Measurements from ENCODE around the gene CHADL.

CHADL gene

GRCh38 chr22:41256254-41257253 lies 15.8 kb upstream of the CHADL start:
- DNase-seq (ENCODE audit: low read depth, low spot score), result peak; percentile 63

GRCh38 chr22:41254230-41254629 lies 13.5 kb upstream of the CHADL start:
- DNase-seq (ENCODE audit: low read depth, low spot score), result no peak

DNA sequence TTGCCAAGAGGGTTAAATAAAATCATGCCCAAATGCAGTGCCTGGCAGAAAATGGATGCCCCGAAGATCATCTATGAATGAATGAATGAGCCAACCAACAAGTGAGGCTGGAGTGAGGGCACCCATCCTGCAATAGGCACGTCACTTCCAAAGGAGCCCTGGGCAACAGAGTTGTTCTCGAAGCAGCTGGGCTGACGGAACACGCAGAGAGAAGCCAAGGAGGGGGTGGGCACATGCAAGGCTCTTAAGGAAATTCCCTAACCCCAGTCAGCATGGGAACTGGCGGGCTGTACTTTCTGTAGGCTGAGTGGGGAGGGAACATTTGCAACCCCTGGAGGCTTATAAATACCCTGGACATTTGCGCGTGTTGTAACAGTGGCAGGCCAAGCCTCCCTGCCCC lies 11.6 kb upstream of the CHADL start:
- DNase-seq (ENCODE audit: low read depth, low spot score), result no peak

DNA sequence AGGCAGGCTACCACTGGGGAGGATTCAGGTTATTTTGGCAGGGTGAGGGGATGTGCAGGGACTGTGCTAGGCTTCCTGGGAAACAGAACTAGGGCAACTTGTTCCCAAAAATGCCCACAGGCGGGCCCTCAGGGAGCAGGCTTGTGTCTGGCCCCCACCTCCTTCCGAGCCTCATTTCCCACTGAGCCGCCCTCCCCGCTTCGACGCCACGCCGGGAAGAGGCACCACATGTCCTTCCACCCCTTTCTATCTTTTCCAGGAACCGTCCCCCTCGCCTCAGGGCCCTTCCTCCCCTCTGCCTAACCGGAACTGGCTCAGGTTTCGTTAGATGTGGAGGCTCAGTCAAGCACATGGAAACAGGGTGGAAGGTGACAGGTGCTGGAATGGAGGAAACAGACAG lies 9.4 kb upstream of the CHADL start:
- DNase-seq (ENCODE audit: low read depth, low spot score), result no peak

DNA sequence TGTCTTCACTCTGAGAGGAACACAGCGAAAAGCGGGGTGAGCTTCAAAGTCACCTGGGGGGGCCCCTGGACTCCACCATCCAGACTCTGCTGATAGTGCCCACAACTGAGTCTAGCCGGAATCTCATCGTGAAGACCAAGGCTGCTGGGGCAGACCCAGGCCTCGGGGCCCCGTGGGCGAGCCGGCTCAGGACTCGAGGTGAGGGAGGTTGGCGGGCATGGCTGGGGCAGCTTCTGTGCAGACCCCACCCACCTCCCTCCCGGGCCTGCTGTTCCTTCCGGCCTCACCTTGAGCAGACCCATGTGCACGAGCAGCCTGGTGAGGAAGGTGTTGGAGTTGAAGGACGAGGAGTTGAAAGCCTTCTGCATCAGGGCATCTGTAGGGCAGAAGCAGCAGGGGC lies 8.7 kb upstream of the CHADL start:
- DNase-seq (ENCODE audit: low read depth, low spot score), result no peak

DNA sequence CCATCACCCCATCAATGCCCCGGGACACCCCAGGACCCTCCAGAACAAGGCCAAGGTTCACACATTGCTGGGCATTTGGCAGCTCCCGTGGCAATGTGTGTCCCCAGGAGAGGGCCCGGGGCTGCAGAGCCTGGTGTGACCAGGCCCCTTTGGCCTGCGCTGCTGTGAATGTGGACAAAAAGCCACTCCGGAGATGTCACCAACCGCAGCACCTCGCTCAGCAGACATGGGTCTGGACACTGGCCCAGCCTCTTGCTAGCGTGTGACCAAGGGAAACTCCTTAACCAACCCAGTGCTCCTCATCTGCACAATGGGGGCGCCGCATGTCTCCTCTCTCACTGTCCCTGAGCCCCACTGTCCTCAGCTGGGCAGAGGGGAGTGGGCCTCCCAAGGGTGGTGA lies 8.0 kb upstream of the CHADL start:
- no peak for DNase-seq (ENCODE audit: low read depth, low spot score)

GRCh38 chr22:41248314-41248713 lies 7.6 kb upstream of the CHADL start:
- DNase-seq (ENCODE audit: low read depth, low spot score), result no peak

DNA sequence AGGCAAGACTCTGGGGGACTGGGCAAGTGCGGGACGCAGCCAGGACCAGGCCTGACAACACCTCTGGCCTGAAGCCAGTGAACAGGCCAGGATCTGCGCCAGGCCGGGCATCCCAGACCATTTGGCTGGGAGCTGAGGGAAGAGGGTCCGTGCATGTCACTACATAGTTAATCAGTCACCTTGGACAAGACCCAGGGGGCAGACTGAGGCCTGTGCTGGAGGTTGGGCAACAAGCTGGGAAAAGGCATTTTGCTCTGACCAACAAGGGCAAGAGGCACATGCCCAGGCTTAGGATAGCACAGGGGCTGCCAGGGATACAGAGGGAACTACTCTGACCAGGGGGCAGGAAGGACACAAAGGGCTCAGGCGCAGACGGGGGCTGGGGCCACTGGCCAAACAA lies 7.0 kb upstream of the CHADL start:
- DNase-seq (ENCODE audit: low read depth, low spot score), result no peak

DNA sequence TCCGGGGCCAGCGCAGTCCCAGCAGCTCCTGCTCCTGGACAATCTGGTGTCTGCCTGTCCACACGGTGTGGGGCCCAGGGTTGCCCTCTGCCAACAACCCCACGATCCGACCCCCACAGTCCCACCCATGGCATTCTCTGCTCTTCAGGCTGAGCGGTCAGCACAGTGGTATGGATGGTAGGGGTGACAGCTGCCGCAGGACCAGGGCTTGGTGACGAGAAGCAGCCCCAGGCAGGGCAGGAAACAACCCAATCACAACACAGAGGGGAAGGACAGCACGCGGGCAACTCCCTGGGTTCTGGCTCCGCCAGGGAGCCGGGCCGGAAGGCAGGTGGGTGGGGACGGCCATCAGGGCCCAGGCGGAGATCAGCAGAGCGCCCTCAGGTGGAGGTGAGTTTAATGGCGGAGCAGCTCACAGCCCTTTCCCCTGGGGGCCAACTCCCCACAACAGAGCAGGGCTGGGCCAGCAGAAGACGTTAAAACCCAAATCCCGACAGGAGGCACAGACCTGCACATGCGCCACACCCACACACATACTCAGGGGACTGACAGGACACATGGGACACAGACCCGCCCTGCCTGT lies 5.3 kb upstream of the CHADL start:
- no peak for DNase-seq (ENCODE audit: low read depth, low spot score)

GRCh38 chr22:41243361-41243760 lies 2.6 kb upstream of the CHADL start:
- no peak for DNase-seq (ENCODE audit: low read depth, low spot score)

DNA sequence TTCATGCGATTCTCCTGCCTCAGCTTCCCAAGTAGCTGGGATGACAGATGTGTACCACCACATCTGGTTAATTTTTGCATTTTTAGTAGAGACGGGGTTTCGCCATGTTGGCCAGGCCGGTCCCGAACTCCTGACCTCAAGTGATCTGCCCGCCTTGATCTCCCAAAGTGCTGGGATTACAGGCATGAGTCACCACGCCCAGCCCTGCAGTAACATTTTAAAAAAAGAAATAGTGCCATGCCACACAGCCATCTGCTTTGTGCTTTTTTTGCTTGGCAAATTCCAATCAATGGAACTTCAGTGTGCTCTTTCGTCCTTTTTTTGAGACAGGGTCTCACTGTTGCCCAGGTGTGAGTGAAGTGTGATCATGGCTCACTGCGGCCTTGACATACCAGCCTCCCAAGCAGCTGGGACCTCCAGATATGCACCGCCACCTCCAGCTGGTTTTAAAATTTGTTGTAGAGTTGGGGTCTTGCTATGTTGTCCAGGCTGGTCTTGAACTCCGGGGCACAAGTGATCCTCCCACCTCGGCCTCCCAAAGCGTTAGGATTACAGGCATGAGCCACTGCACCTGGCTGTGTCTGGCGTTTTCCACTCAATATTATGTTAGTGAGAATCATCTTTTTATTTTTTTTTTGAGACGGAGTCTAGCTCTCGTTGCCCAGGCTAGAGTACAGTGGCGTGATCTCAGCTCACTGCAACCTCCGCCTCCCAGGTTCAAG lies 1.8 kb upstream of the CHADL start:
- DNase-seq (ENCODE audit: low read depth, low spot score), result no peak

DNA sequence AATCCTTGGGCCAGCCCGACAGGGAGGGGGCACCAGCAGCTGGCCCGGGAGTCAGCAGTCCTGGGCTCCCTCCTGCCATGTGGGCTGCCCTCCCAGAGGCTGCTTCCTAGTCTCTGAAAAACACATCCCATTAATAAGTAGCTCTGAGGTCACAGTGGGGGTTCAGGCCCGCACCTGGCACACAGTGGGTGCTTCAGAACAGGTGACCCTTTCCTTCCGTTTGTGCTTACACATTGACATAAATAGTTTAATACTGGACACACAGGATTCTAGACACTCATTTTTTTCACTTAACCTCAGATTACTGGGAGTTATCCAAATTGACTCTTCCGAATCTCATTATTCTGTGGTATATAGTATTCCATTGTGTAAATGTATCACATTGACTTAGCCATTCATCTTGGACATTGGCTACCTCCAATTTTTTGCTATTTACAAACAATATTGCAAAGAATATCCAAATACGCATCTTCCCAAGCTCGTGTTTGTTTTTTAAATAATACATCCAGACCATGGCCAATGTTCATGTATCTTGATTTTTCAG lies 474 bp upstream of the CHADL start:
- no peak for DNase-seq (ENCODE audit: low read depth, low spot score)

- DNase-seq (ENCODE audit: low read depth, low spot score), result peak; percentile 19
Measured at GRCh38 chr22:41239443-41240128, 1.1 kb downstream of the CHADL start.

DNA sequence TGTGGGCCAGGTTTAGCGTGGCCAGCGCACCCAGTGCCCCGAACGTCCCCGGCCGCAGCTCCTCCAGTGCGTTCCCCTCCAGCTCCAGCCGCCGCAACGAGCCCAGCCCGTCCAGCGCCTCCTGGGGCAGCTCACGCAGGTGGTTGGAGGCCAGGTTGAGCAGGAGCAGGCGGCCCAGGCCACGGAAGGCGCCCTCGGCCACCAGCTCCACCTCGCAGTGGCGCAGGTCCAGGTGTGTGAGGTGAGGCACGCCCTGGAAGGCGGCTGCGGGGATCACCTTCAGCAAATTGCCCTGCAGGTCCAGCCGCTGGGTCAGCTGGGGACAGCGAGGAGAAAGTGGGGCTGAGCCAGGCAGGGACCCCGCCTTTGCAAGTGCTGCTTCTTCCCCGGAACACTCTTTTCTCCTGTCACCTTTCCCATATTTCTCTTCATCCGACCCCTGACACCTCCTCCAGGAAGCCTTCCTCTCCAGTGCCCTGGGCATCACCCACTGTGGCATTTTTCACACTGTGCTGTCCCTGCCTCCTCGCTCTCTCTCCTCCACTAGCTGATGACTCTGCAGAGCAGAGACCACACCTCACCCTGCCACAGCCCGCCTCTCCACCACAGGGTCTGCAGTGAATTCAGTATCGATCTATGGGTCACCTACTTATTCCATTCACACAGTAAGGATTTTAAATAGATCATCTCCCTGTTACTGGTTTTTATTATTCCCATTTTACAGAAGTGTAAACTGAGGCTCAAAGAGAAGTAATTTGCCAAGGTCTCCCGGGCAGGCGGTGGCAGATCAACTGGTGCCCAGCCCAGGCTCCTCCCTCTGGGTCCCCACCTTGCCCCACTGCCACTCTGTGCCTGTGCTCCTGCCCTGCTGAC lies 1.9 kb downstream of the CHADL start:
- no peak for DNase-seq (ENCODE audit: low read depth, low spot score)

DNA sequence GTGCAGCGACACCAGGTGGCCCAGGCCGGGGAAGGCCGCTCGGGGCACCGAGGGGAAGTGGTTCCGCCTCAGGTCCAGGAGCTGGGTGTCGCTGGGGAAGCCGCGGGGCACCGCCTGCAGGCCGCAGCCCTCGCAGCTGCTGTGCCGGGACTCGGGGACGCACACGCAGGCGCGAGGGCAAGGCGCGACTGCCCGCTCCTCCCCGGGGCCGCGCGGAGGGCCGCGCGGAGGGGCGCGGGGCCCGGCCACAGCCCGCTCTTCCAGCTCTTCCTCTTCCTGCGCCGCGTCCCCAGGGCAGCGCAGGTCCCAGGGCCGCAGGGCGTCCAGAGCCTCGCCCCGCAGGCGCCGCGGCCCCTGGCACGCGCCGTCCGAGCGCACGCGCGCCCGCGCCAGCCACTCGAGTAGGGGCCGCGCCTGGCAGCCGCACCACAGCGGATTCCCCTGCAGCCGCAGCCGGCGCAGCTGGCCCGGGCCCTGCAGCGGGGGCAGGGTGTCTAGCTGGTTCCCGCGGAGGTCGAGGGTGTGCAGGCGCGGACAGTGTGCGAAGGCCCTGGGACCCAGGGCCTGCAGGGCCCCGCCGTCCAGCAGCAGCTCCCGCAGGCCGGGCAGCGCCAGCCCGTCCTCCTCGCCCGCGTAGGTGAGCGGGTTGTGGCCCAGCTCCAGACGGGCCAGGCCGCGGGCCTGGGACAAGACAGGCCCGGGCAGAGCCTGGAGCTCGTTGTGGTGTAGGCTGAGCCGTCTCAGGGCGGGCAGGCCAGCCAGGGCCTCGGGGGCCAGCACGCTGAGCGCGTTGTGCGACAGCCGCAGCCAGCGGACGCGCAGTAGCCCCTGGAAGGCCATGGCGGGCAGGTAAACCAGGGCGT lies 2.8 kb downstream of the CHADL start:
- peak; percentile 73 for DNase-seq (ENCODE audit: low read depth, low spot score)

- DNase-seq (ENCODE audit: low read depth, low spot score), result no peak
Measured at GRCh38 chr22:41237036-41237706, 3.6 kb downstream of the CHADL start.

- no peak for DNase-seq (ENCODE audit: low read depth, low spot score)
Measured at GRCh38 chr22:41234815-41235695, 5.7 kb downstream of the CHADL start.

- no peak for DNase-seq (ENCODE audit: low read depth, low spot score)
Measured at GRCh38 chr22:41231369-41231768, 9.4 kb downstream of the CHADL start.
